ENCODE data around the gene FAM227A. TPM values are rescaled to one million over a fixed set of nuclear protein-coding genes. Genes with fewer than 3 reads are reported as not detected.

FAM227A gene
- total and polyA plus RNA-seq, 2 of the 13 experiments (the other 11 are each of a cell fraction or from before 2014, with no cell fraction given) = 1.0 to 1.5 TPM

- TF ChIP-seq HDAC1 (CRISPR knock-in tag; IDR thresholded peaks at IDR 0.05) (peak; percentile 45; the same call in 1 of the 2 replicates), ZFP91 (CRISPR knock-in tag; IDR thresholded peaks at IDR 0.05; ENCODE audit: borderline replicate concordance) (peak; percentile 80), DRAP1 (CRISPR knock-in tag; IDR thresholded peaks at IDR 0.05) (no peak; the same call in 1 of the 2 replicates), ZNF782 (CRISPR knock-in tag; IDR thresholded peaks at IDR 0.05; ENCODE audit: borderline replicate concordance) (no peak; the same call in 1 of the 2 replicates), ZNF550 (CRISPR knock-in tag; IDR thresholded peaks at IDR 0.05; ENCODE audit: borderline replicate concordance) (no peak), KMT2B (CRISPR knock-in tag; IDR thresholded peaks at IDR 0.05) (0 out of 2 replicates have a peak, but pooled peaks have one; percentile 49), ZBTB10 (CRISPR knock-in tag; IDR thresholded peaks at IDR 0.05; ENCODE audit: borderline replicate concordance) (peak; percentile 93), TBP (CRISPR knock-in tag; IDR thresholded peaks at IDR 0.05) (no peak), NR3C1 (CRISPR knock-in tag; IDR thresholded peaks at IDR 0.05) (no peak), JUNB (CRISPR knock-in tag; IDR thresholded peaks at IDR 0.05; ENCODE audit: borderline replicate concordance) (no peak), KDM5B (CRISPR knock-in tag; IDR thresholded peaks at IDR 0.05; ENCODE audit: borderline replicate concordance) (peak; percentile 94), MYC (CRISPR knock-in tag; IDR thresholded peaks at IDR 0.05; ENCODE audit: borderline replicate concordance) (peak; percentile 76; the same call in 1 of the 2 replicates), ZNF337 (CRISPR knock-in tag; IDR thresholded peaks at IDR 0.05; ENCODE audit: borderline replicate concordance, low read depth) (no peak), EP300 (IDR thresholded peaks at IDR 0.05; ENCODE audit: low read depth in 2 of 2, low read length in 2 of 2) (no peak), EP300 (CRISPR knock-in tag; IDR thresholded peaks at IDR 0.05; ENCODE audit: borderline replicate concordance) (no peak), MLXIP (CRISPR knock-in tag; IDR thresholded peaks at IDR 0.05; ENCODE audit: borderline replicate concordance) (no peak), TERF1 (CRISPR knock-in tag; IDR thresholded peaks at IDR 0.05) (no peak), BRCA1 (CRISPR knock-in tag; IDR thresholded peaks at IDR 0.05) (no peak), SIX1 (CRISPR knock-in tag; IDR thresholded peaks at IDR 0.05; ENCODE audit: borderline replicate concordance) (no peak), SMARCC2 (IDR thresholded peaks at IDR 0.05) (peak; percentile 75; the same call in 1 of the 2 replicates)
These were observed 44.8 kb upstream of the FAM227A start, which contains the start of gene JOSD1 (continued) for GRCh38 chr22:38700789-38701628.

Measured in HepG2 (cell line).